Panc1 (cell line): ENCODE results near the gene PRKD1. TPM values are rescaled to one million over a fixed set of nuclear protein-coding genes. Genes with fewer than 3 reads are reported as not detected.

Experiments used
- ATAC-seq: fragments of 200-7000 bp; cut with Tn5 transposase; 2 replicates; pipeline ENCODE4 v1.9.1; 2020; ENCODE audit warnings: mild to moderate bottlenecking, moderate library complexity
- BruUV-seq: library from RNA; stranded (reverse); fragments of 400-500 nt; replicated peaks from 2 replicates; lab custom pipeline; 2021; lab: Mats Ljungman, UMichigan
- CTCF ChIA-PET: fragments of 300-600 bp; sonication (Branson Sonifier 250); formaldehyde crosslinking; loops from one replicate; lab custom pipeline; 2022; ENCODE audit warnings: antibody characterized with exemption; lab: Charles Lee
- POLR2A ChIA-PET: fragments of 300-600 bp; sonication (Branson Sonifier 250); formaldehyde crosslinking; loops from one replicate; lab custom pipeline; 2022; ENCODE audit warnings: antibody characterized with exemption; lab: Charles Lee
- DNase-seq: peaks from one replicate; pipeline ENCODE4 v3.0.0-alpha.2; 2010; ENCODE audit warnings: low read depth, low spot score
- H3K27ac ChIP-seq: 2 replicates; pipeline ENCODE4 v1.5.1; 2011; ENCODE audit warnings: mild to moderate bottlenecking, low read length, inconsistent platforms
- H3K27me3 ChIP-seq: fragments of 200-500 bp; sonication (Bioruptor generic); 2 replicates; pipeline ENCODE4 v1.6.0; 2014; ENCODE audit warnings: low read length, inconsistent platforms; ENCODE audit not compliant: control insufficient read depth, insufficient read depth
- H3K36me3 ChIP-seq: fragments of 200-500 bp; sonication (Bioruptor generic); 2 replicates; pipeline ENCODE4 v1.5.1; 2014; ENCODE audit warnings: inconsistent platforms, mild to moderate bottlenecking, low read length, moderate library complexity; ENCODE audit not compliant: control insufficient read depth, insufficient read depth
- H3K4me1 ChIP-seq: 2 replicates; pipeline ENCODE4 v1.5.1; 2011; ENCODE audit warnings: inconsistent platforms, mild to moderate bottlenecking, low read length, moderate library complexity; ENCODE audit not compliant: control insufficient read depth, insufficient read depth
- H3K4me3 ChIP-seq, 2 experiments: 2 replicates each; pipeline ENCODE4 v1.5.1; 2011 to 2012; ENCODE audit warnings: low read depth in 2 of 2, low read length in 2 of 2, mild to moderate bottlenecking in 2 of 2, inconsistent platforms in 1 of 2, moderate library complexity in 1 of 2
- H3K9me3 ChIP-seq: fragments of 200-500 bp; sonication (Bioruptor generic); 2 replicates; pipeline ENCODE4 v1.5.1; 2014; ENCODE audit warnings: low read depth, mild to moderate bottlenecking, inconsistent platforms, low read length, moderate library complexity; ENCODE audit not compliant: control insufficient read depth, insufficient read depth
- CTCF ChIP-seq: fragments of 450-650 bp; IDR thresholded peaks from 2 replicates; pipeline ENCODE4 v1.5.1; 2017; ENCODE audit warnings: mild to moderate bottlenecking
- POLR2AphosphoS5 ChIP-seq: IDR thresholded peaks from 2 replicates; pipeline ENCODE4 v1.6.1; 2012; ENCODE audit warnings: mild to moderate bottlenecking, low read depth, low read length, moderate library complexity
- REST ChIP-seq, 2 experiments: IDR thresholded peaks; 2 replicates each; pipeline ENCODE4 v1.6.1; 2011 to 2012; ENCODE audit warnings: low read depth in 2 of 2, control low read depth in 1 of 2, low read length in 1 of 2, mild to moderate bottlenecking in 1 of 2, moderate library complexity in 1 of 2; ENCODE audit not compliant: insufficient read depth in 1 of 2
- SIN3A ChIP-seq: IDR thresholded peaks from 2 replicates; pipeline ENCODE4 v1.6.1; 2012; ENCODE audit warnings: low read depth, mild to moderate bottlenecking, low read length, moderate library complexity, borderline replicate concordance; ENCODE audit not compliant: insufficient read depth
- TCF7L2 ChIP-seq: IDR thresholded peaks from 2 replicates; pipeline ENCODE4 v1.6.1; 2011; ENCODE audit warnings: mild to moderate bottlenecking, low read depth, low read length, inconsistent platforms
- in situ Hi-C: cut with HindIII; loops from 2 replicates; pipeline ENCODE4 v1.10.0; 2016; ENCODE audit warnings: low sequenced_read_pairs, low pct_unique_long_range_greater_than_20kb
- intact Hi-C: fragments of 100-400 bp; cut with micrococcal nuclease; formaldehyde crosslinking; loops from one replicate; pipeline ENCODE4 v1.10.0; 2022; ENCODE audit not compliant: unreplicated experiment
- total RNA-seq: library from RNA; stranded (reverse); gene quantifications from one replicate; pipeline ENCODE4 v1.2.1, GENCODE V29; 2021; ENCODE audit not compliant: unreplicated experiment

Gene PRKD1
- total RNA-seq, 1 experiment from 2014 or later, result 8.2 TPM

GRCh38 chr14:29832042-29832441, 95.6 kb downstream of the PRKD1 start:
- TF ChIP-seq SIN3A (no peak), REST (IDR thresholded peaks at IDR 0.05; ENCODE audit: insufficient read depth in 1 of 2, low read depth in 2 of 2, low read length in 1 of 2) (no peak), TCF7L2 (no peak), POLR2AphosphoS5 (no peak), CTCF (no peak)
- CTCF ChIA-PET, result no interaction called here
- Histone ChIP-seq H3K9me3 (no peaks in the 10 kb centered on the region), H3K27me3 (no peaks in the 10 kb centered on the region), H3K4me1 (no peaks in the 10 kb centered on the region), H3K4me3 (no peak overlapping the region), H3K36me3 (no peaks in the 10 kb centered on the region), H3K27ac (no peak overlapping the region)
- in situ Hi-C loops, result no loop called here
- no TSS peak for BruUV-seq
- ATAC-seq (no peak), DNase-seq (no peak)
- POLR2A ChIA-PET, result no interaction called here
- intact Hi-C loops, result no loop called here

- Histone ChIP-seq H3K4me3 (no peak overlapping the region), H3K27ac (no peak overlapping the region), H3K27me3 (no peaks in the 10 kb centered on the region), H3K36me3 (no peaks in the 10 kb centered on the region), H3K4me1 (no peaks in the 10 kb centered on the region), H3K9me3 (no peaks in the 10 kb centered on the region)
- in situ Hi-C loops (no loop called here), intact Hi-C loops (no loop called here)
- CTCF ChIA-PET, result no interaction called here
- TF ChIP-seq POLR2AphosphoS5, result no peak
- TF ChIP-seq REST (IDR thresholded peaks at IDR 0.05; ENCODE audit: insufficient read depth in 1 of 2, low read depth in 2 of 2, low read length in 1 of 2), result no peak
- no peak for TF ChIP-seq TCF7L2
- TF ChIP-seq SIN3A, result no peak
- no peak for TF ChIP-seq CTCF
- ATAC-seq (no peak), DNase-seq (no peak)
- POLR2A ChIA-PET, result no interaction called here
- no TSS peak for BruUV-seq
Observed at GRCh38 chr14:29829851-29830250, 97.8 kb downstream of the PRKD1 start.
